CD4-positive, alpha-beta T cell treated with Interleukin-6 at 100 ng/mL for 8 hours (primary cell): ENCODE data around the gene SLC35G4.
"Not testable (repeated sequence)": the region's sequence is repeated elsewhere in the genome, so short reads cannot be mapped to it uniquely, and the experiment has no call there.

Source experiments
- DNase-seq: peaks from one replicate; pipeline ENCODE4 v3.0.0-alpha.2; 2020; ENCODE audit warnings: mixed read lengths, low spot score

The SLC35G4 gene

DNA sequence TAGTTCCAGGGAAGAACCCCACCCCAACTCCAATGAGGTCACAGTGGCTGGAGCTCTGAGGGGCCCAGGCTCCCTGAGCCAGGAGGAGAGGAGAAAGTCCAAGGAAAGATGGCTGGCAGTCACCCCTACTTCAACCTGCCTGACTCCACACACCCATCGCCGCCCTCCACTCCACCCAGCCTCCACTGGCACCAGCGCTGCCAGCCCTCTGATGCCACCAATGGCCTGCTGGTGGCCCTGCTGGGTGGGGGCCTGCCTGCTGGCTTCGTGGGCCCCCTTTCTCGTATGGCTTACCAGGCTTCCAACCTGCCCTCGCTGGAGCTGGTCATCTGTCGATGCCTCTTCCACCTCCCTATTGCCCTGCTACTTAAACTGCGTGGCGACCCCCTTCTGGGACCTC, at the start of gene SLC35G4:
Gene SLC35G4 (plus strand): TSS at position 109 of the 400 bp plus-strand sequence. CDS start 0 bp downstream, at position 109.
- DNase-seq: not testable (repeated sequence)

DNA sequence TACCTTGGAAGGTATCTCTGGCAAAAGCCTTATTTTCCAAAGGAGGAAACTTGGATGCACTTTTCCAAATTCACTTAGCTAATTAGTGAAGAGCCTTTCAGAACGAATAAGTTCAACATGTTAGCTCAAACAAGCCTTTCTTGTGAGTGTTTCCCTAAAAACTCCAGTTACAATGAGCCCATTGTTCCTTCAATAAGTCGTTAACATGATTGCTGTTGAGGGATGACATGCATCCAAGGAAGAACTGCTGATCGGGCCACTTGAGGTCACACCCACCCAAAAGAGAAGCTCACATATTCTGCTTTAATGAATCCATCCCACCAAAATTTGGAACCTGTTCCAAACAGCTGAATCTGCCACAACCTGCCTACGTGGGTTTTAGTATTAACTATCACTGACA, 48.1 kb upstream of the SLC35G4 start:
- no peak for DNase-seq

DNA sequence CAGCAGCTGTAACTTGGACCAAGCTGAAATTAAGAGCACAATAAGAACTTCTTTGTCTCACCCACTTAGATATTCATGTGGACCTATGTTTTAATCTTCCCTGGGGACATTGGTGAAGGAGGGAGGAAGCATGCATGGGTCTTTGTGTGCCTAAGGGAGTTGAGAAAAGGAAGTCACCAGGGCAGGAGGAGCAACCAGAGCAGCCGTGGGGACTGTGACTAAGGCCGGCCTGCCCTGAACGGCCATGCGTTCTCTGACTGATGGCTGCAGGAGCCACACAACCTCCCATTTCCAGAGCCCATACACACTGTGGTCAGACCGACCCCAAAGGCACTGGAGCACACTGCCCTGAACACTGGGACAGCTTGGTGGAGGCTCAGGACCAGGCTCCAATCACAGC, 43.7 kb upstream of the SLC35G4 start:
- DNase-seq: no peak

DNA sequence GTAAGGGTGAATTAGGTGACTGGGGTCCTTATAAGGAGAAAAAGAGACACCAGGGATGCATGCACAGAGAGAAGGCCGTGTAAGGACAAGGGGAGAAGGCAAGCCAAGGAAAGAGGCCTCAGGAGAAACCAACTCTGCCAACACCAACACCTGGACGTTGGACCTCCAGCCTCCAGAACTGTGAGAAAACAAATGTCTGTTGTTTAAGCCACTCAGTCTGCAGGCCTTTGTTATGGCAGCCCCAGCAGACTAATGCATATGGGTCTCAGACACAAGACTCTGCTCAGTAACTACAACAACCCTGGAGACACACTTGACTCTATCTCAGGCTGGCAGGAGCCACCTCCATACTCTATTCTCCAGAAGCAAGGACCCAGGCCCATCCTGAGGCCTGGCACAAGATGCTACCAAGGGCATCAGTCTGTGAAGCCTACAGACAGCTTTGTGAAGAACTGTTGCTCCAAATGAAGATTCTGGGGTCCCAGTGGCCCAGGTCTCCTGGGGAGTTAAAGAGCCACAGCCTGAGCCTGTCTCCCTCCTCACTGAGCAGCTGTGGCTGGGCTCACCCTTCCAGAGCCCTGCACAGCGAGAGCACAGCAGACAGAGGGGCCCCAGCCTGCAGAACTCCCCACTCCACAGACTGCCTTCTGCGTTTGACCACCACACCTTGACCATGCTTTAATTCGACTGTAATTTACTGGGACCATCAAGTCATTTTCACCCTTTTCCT, 43.0 kb upstream of the SLC35G4 start:
- no peak for DNase-seq

DNA sequence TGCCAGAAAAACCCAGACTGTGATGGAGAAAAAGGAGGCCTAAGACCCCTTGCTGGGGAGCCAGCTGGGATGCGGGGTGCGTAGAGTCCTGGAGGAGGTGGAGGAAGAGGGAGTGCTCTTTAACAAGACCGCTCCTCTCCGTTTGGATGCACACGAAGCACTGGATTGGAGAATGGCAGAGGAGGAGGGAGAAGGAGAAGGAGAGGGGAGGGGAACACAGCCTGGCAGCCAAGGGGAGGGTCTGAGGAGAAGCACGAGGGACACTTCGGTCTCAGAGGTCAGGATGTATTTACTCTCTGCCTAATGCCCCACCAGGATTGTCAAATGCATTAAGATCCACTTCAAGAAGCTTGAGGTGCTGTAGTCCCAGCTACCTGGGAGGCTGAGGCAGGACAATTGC, 42.0 kb upstream of the SLC35G4 start:
- DNase-seq: no peak

DNA sequence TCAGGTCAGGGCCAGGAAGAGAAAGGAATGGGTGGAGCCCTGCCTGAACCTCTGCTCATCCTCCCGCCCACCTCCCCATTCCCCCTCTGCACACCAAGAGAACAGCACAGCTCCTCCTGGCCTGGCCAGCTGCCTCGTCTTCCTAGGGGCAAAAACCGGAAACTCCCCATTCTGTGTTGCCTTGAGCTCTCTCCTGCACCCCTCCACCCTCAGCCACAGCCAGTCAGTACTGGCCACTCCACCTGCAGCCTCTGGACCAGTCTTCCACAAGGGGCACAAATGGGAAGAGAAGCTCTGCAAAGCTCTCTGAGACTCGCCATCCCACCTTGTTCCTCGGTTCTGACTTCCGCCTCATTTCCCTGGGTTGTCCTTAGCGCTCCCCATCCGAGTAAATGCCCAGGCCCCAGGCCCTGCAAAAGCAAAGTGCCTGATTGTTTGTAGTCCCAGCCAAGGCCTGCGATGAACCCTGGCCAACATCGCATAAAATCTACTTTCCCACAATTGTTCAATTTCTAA, 39.3 kb upstream of the SLC35G4 start:
- no peak for DNase-seq

DNA sequence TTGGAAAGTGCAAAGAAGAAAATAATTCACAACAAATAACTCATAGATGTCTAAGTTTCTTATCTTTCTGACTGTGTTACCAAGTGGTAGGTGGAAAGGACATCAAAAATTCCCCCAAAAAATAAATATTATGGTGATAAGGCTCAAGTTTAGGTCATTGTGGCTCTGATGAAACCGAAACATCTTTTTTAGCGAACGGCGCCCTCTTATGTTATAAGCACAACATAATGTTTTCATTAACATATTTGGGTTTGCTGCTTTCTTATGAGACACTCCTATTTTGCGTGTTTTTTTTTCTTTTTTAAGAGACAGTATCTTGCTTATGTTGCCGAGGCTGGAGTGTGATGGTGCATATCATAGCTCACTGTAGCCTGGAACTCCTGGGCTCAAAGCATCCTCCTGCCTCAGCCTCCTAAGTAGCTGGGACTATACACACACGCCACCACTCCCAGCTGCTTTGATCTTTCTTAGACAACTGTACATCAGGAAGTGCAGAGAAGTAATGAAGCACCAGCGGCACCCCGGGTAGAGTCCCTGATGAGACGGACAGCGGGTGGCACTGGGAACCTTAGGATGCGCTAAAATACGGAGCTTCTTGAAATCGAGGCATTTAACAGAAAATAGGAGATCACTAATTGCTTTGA, 38.5 kb upstream of the SLC35G4 start:
- DNase-seq: no peak

DNA sequence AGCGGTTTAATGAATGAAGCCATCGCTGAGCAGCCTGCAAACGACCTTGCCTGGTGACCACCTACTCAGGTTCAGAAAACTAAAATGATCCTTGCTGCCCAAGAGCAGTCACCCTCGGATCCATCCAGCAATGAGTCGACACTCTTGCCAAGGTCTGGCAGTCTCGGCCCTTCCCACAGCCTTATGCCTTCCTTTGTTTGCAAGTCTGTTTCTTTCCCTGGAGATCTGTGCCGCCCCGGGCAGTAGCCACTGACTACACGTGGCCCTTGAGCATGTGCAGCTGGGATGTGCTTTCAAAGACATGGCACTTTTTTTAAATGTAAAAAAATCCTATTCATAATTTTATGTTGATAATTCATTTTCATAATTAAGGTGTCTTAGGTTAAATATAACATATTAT, 37.2 kb upstream of the SLC35G4 start:
- DNase-seq: no peak

DNA sequence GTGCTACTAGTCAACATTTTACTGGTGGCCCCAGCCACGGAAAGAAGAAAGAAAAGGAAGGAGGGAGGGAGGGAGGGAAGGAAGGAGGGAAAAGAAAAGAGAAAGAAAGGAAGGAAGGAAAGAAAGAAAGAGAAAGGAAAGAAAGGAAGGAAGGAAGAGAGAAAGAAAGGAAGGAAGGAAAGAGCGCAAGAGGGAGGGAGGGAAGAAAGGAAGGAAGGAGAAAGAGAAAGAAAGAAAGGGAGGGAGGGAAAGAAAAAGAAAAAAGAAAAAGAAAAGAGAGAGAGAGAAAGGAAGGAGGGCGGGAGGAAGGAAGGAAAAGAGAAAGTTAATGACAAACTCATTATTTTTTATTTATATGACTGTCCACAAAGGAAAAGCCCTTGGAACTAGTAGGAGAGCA, 34.9 kb upstream of the SLC35G4 start:
- DNase-seq: no peak

DNA sequence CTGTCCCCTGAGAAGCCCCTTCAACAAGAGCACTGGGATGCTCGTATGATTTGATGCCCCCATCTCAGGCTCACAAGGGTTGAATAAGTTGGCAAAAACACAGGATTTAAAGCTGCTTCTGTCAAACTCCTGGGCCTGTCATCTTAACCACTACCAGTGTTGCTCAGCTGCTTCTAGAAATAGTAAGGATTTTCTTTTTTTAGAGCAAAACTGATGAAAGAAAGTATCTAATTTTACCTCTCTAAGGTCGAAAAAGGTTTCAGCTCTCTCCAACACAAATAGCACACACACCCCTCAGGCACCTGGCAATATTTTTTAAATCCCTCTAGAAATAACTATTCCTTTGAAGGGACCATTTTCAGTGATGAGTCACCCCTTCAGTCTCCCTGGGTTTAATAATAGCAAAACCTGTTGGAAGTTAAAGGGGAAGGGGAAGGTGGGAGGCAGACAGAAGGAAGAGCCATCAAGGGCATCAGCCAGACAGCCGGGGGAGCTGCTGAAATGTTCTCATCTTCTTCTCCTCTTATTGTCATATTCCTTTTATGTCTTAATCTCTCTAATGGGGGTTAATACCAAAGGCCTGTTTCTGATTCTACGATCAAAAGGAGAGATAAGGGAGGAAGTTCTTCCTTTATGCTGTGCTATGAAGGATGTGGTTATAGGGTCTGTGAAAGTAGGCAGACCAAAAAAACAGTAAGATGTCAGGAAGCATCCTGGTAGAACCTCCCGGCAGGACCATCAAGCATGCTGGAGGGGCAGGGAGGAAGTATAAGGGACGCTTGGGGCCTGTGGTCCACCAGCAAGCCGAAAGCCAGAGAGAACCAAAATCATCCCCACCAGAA, 31.9 kb upstream of the SLC35G4 start:
- DNase-seq: no peak

DNA sequence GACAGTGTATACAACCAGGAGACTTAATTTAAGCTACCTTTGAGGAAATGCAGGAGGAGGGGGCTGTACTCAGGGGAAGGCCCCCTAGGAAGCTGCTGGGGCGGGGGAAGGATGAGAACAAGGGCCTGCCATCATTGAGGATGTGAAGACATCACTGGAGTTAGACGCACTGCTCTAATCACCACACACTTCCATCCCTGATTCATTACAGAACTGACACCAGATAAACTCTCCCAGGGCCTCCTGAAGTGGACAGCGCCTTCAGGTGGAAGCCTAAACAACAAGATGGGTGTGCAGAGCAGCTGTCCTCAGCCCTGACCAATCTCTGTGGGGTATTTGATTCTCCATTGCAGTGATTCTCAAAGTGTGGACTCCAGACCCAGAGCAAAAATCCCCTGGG, 30.6 kb upstream of the SLC35G4 start:
- no peak for DNase-seq

DNA sequence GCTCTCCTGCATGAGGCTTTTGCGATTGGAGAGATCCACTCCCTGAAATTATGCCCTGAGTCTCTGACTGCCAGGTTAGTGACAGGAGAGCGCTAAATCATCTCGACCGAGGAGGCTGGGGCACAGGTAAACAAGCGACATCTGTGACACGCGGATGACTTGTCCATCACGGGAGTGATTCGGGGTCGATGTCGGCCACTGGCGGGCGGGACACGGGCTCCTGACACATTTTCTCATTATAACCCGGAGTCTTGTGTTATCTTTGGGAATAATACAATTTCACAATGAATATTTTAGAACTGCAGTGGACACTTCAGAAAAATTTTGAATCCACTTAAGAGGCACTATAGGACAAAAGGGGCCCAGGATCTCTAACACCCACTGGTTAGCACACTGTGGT, 29.5 kb upstream of the SLC35G4 start:
- DNase-seq: no peak

DNA sequence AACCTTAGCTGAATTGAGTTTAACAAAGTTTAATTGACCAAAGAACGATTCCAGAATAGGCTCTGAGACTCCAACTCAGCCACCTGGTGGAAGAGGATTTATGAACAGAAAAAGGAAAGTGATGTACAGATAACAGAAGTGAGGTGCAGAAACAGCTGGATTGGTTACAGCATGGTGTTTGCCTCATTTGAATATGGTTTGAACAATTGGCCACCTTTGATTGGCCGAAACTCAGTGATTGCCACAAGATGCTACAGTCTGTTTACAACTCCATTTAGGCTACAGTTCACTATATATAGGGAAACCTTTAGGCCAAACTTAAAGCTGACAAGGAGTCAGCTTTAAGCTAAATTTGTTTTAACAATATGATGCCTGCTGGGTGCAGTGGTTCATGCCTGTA, 28.1 kb upstream of the SLC35G4 start:
- DNase-seq: no peak

DNA sequence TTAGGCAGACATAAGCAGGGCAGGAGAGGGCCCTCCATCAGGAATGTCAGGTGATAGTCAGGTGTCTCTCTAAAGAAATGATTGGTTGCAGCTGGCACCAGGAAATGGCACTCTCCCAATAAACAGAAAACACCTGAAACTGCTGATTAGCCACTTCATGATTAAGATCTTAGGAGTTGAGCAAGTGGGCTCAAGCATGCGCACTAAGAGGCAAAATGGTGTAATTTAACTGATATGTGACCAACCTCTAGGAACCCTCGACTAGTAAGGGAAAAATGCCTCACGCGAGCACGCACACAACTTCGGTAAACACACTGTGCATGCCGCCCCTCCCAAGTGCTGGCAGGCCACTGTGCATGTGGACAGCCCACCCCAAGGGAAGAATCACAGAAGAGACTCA, 23.8 kb upstream of the SLC35G4 start:
- no peak for DNase-seq

DNA sequence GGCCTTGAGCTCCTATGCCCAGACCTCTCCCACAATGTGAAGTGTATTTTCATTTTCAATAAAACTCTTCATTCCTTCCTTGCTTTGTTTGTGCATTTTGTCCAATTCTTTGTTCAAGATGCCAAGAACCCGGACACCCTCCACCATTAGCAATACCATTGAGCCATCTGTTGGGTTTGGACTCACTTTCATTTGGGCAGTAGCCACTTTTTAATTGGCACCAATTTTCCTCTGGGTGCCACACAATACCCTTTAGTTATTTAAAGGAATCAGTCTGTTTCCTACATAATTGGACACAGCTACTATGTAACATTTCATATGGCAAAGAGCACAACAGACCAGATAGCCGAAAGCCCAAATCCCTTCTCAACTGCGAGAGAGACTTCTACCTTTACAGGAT, 22.5 kb upstream of the SLC35G4 start:
- no peak for DNase-seq

DNA sequence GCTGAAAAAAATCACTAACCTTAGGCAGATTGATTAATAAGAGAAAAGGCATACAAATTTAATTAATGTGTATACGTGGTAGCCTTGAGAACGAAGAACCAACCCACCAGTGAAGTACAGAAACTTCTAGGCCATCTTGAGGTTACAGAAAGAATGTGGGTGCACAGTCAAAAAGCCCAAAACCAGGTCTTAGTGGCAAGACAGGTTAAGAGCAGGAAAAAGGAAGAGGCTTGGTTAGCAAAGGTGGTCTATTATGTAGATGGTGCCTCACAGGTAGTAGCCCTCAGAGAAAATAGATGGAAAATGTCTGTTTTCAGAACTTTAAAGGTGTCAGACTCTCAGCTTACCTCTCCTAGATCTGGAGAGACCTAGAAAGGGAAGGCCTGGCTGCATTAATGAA, 22.0 kb upstream of the SLC35G4 start:
- no peak for DNase-seq

DNA sequence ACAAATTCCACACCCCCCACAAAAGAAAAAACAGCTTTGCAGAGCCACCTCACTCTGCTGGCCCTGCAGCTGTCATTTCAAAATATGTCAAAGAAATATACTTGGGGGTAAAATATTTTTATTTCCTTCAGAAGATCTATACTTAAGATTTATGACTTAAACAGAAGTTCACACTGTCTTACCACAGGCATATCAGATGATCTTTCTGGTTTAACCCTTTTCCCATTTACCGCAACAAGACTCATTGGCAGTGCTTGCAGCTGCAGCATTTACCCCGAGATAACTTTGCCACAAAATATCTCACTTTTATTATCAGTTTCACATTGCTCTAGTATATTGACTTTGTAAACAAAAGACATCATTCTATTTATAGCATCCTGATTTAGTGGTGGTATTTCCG, 21.6 kb upstream of the SLC35G4 start:
- DNase-seq: no peak

DNA sequence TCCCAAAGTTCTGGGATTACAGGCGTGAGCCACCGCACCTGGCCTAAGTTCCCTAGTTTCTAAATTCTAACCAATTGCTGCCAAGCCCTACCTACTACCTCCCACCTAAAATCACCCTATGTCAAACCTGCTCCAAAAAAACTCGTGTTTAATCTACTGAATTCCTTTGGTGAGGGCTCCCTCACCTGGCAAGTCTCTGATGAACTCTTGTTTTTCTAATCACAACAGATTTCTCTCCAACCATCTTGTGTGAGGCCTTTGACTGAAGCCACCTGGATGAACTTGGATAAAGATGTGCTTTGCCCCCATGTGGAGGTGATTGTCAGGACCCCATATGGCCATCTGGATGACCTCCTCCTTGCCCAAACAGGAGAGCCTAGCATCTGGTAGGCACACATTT, 17.4 kb upstream of the SLC35G4 start:
- no peak for DNase-seq

DNA sequence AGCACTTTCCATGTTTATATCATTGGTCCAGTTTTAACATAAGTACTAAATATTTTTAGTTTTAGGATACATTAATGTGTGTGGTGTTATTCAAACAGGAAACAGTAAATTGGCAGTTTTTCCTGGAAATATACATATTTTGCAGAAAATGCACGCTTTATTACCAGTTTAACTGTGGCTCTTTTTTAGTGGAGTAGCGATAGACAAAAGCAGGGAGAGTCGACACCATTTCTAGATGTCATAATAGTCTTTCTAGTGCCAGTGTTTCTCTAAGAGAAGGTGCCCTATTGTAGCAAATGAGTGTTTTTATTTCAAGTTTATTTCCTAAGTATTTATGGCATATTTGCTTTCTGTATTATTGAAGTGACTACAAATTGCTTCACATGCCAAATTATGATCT, 9.1 kb upstream of the SLC35G4 start:
- DNase-seq: no peak

DNA sequence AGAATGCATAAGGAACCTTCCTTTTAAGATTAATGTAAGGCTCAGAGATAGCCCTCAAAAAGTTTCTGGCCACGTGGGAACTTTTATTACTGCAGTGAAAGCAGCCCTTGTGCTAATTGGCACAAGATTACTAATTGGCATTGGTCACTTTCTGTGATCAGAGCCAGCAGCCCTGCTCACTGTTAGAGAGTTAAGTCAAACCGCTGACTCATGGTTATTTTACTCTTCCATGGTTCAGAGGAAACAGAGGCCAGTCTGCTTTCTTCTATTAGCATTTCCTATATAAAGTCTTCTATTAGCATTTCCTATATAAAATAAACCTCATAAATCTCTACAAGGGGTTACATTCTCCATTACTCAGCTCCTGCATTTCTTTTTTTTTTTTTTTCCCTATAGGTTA, 1.5 kb upstream of the SLC35G4 start:
- no peak for DNase-seq

DNA sequence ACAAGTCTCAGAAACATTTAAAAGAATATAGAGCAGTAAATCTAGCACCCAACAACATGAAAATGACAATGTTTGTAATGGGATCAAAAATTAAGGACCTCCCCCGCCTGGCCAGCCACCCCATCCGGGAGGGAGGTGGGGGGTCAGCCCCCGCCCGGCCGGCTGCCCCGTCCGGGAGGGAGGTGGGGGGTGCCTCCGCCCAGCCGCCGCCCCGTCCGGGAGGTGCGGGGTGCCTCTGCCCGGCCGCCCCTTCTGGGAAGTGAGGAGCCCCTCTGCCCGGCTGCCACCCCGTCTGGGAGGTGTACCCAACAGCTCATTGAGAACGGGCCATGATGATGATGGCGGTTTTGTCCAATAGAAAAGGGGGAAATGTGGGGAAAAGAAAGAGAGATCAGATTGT, 778 bp upstream of the SLC35G4 start:
- DNase-seq: not testable (repeated sequence)

DNA sequence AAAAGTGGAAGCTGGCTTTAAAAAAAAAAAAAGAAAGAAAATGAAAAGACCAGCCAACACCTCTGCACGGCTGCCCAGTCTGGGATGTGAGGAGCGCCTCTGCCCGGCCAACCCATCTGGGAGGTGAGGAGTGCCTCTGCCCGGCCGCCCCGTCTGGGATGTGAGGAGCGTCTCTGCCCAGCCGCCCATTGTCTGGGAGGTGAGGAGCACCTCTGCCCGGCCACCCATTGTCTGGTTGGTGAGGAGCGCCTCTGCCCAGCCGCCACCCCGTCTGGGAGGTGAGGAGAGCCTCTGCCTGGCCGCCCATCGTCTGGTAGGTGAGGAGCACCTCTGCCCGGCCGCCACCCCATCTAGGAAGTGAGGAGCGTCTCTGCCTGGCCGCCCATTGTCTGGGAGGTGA, 3.7 kb downstream of the SLC35G4 start:
- DNase-seq: not testable (repeated sequence)

DNA sequence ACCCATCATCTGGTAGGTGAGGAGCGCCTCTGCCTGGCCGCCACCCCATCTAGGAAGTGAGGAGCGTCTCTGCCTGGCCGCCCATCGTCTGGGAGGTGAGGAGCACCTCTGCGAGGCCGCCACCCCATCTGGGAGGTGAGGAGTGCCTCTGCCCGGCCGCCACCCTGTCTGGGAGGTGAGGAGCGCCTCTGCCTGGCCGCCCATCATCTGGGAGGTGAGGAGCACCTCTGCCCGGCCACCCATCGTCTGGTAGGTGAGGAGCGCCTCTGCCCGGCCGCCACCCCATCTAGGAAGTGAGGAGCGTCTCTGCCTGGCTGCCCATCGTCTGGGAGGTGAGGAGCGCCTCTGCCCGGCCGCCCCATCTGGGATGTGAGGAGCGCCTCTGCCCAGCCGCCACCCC, 4.2 kb downstream of the SLC35G4 start:
- not testable (repeated sequence) for DNase-seq
